NCI-H128 (cell line): ENCODE measurements around the gene CD276.

Experiments
- DNase-seq: peaks from one replicate; lab custom pipeline; 2025; ENCODE audit not compliant: unreplicated experiment; lab: John Stamatoyannopoulos, UW

CD276 gene

DNA sequence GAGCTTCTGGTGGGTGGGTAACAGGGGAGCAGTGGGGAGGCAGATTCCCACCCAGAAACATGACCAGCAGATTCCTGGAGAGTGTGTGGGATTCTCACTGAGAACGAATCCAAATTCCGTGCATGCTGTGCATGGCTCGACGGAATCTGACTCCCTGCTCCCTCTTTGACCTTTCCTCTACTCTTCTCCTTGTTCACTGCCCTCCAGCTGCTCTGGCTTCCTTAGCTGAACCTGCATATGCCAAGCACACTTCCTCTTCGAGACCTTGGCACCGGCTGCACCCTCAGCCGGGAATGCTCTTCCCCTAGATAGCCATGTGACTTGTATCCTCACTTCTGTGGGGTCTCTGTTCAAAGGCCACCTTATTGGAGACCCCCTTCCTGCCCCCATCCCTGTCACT, 62.7 kb downstream of the CD276 start:
- DNase-seq: no peak

DNA sequence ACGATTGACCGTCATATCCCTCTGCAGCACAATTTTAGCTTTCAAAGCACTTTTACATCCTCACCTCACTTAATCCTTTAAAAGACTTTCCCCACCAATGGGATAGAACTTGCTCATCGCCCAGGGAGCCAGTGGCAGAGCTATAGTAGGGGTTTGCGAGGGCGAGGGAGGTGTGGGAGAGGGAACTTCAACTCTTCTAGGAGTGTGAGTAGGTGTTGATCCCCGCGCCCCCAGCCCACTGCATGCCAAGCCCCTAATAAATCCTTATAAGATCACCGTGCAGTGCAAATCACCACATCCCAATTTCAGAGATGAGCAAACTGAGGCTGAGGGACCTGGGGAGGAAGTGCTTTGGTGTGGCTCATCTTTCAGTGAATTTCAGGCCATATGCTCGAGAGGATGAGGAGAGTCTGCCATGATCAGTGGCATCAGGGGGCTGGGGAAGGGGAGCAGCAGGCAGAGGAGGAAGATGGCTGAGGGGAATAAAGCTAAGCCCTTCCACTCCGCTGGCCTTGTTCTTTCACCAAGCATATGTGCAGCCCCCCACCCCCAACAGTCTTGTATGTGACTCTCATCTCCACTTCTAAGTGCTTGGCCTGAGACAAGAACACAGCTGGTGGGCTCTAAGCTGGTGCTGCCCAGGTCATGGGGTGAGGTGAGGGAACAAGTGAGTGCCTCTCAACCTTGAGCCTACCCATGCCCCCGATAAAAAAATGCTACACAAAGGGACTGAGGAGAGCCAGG, 63.8 kb downstream of the CD276 start:
- no peak for DNase-seq

DNA sequence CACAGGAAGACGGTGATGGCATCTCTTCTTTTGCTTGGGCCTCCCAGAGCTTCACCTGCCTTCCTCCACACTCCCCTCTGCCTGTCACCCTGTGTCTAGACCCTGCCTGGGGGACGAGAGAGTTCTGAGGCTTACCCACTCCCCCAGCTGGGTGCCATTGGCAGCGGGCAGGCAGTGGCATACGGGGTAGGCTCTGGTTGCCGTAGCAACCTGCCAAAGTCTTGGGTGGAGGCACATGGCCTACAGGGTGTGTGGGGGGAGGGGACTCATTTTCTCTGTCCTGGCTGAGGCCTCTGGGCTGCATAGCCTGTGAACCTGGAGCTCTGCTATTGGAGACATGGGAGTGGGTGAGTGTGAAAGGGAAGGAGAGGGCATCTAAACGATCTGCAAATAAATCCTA, 64.5 kb downstream of the CD276 start:
- DNase-seq: no peak

DNA sequence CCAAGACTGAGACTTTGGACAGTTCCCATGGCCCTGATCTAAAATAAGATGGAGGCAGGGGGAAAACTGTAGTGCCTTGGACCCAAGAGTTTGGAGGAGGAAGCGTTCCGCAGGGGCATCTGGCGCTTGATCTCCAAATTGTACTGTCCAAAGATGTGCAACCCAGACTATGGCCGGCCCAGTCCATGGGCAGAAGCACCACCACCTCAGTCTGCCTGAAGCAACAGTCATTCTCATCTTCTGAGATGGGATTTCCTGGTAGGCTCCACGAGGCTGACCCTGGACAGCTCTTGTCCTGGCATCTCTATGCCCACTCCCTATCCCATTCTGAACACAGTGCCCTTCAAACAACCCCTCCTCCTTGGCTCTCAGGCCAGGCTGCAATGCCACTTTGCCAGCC, 65.3 kb downstream of the CD276 start:
- DNase-seq: no peak

DNA sequence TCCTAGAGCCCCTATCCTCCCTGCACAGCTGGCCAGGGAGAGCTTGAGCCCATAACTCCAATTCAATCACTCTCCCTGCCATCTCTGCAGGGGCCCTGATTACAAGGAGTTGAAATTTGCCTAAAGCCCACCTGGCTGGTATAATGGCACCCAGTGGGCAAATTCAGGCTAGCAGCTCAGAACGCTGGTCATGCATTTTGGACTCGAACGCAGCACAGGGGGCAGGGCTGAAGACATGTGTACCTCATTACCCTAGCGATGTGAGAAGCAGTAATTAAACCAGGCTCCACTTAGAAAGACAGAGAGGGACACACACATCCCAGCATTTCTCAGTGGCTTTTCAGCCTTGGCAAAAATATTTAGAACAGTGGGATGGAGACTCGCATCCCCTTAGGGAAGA, 65.8 kb downstream of the CD276 start:
- DNase-seq: no peak

DNA sequence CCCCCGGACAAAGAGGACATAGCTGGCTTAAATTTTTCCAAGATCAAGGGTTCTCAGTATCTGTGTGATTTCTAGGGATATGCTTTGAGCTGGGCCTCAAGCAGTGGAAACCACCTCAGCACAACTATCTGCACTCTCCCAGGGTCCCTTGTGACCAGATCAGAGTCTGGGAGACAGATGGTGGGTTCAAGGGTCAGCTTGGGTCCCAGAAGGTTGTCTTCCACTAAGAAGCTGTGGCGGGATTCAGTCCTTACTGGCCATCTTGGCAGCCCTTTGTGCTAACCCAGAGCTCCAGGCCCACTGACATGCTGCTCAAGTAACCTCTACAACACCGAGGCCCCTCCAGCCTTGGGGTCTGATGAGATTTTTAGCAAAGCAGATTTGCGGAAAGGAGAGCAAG, 66.3 kb downstream of the CD276 start:
- no peak for DNase-seq

DNA sequence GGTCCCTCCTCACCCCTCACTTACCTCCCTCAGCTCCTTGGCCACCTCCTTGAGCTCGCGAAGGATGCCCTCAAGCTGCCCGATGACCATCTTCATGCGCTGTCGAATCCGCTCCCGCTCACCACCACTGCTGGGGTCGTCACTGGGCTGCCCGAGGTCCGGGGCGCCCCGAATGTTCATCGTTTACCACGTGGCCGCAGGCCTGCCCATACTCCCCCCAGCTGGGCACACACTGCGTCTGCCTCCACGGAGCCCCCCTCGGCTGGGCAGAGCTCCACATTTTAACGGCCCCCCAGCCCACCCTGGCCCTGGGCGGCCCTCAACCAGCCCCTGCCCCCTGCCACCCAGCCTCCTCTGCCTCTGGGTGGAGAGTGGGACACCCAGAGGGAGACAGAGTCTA, 66.8 kb downstream of the CD276 start:
- DNase-seq: no peak

DNA sequence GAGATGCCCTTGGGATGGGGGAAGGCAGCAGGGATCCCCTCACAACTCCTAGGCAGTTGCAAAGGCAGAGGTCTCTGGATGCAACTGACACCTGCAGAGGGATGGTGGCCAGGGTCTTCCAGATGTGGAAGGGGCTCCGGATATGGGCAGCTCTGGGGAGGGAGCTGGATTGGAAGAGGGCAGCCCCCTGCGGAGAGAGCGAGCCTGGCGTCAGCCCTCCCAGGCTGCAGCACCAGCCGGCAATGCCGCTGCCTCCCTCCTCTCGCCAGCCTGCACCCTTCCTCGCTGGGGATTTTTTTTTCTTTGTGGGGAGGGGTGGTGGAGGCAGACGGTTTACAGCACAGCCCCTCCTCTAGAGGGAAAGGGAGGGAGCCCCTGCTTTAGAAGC, 67.3 kb downstream of the CD276 start:
- no peak for DNase-seq

DNA sequence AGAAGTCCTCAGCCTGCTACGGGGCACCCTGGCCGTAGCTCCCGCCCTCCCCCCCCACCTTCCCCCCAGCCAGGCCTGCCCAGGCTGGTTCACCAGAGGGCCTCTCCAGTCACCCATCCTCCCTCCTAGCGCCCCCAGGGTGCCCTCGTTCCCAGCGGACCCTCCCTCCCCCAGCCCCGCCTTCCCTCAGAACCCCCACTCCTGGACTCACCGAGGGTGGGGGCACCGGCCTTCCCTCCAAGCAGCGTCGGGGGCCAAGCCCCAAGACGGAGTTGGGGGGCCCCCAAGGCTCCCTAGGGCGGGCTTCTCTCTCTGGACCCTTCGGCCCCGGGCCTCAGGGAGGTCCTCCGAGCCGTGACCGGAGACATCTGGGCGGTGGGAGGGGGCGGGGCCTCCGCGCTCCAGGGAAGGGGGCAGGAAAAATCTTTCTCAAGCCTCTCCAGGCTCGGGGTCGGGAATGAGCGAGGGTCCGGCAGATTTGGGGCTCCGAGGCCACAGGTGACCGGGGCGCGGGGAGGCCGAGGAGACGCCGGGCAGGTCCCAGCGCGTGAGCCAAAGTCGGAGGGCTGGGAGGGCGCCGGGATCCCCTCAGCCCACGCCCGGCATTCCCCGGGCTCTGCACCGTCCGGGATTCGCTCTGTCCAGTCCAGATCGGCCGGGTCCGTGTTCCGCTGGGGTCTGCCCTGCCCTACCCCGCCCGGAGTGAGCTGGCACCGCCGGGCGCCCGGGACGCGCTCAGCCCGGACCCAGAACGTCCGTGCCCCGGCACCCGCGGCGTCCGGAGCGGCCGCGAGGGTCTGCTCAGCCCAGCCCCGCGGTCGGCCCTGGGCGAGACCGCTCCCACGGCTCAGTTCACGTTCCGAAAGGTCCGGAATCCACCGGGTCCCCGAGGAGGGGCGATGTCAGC, 68.0 kb downstream of the CD276 start:
- no peak for DNase-seq

DNA sequence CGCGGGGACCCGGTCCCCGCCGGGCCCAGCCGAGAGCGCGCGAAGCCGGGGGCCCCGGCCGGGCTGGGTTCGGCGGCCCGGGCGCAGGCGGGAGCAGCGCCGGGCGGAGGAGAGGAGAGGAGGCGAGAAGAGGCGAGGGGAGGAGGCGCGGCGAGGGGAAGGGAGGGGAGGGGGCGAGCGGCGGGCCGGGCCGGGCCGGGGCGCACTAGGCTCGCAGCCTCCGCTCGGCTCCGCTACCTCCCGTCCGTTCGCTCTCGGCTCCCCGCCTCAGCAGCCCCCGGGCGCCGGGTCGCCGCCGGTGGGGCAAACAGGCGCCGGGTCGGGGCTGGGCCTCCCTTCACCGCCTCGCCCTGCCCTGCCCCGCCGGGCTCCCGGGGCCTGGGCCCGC, 68.6 kb downstream of the CD276 start:
- no peak for DNase-seq

DNA sequence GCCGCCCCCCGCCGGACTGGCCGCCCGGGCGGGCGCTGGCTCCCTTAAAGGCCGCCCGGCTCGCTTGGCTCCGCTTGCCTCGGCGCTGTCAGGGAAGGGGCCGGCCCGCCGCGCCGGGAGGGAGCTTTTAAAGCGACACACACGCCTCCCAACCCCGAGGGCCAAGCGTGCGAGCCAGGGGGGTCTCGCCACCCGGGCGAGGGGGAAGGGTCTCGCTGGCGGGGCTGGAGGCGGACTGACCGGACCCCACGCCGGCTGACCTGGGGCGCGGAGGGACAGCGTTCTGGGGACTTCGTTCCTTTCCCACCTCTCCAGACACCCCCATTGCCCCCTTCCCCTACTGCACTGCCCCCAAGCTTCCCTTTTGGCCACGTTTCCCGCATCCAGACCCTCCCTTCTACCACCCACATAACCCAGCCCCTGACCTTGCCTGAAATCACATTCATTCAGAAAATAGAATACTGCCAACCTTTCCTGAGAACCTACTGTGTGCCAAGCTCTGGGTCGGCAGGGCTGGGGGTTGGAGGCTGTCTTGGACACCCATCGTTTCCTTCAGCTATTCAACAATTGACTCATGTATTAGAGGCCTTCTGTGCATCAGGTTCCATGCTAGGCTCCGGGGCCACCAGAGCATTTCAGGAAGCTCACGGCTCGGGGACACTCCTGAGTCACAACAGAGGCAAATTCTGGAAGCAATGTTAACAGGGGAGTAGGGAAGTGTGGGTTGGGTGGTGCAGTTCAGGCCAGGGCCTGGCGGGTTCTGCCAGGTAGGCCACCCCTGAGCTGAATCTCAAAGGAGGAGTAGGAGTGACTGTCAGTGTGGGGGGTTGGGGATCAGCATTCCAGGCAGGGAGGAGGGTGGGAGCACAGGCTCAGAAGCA, 69.3 kb downstream of the CD276 start, which contains the start of gene INSYN1:
Gene INSYN1 (minus strand): TSS at position 102 of the 881 bp plus-strand sequence. CDS start 2,221 bp downstream, outside the sequence.
- no peak for DNase-seq

DNA sequence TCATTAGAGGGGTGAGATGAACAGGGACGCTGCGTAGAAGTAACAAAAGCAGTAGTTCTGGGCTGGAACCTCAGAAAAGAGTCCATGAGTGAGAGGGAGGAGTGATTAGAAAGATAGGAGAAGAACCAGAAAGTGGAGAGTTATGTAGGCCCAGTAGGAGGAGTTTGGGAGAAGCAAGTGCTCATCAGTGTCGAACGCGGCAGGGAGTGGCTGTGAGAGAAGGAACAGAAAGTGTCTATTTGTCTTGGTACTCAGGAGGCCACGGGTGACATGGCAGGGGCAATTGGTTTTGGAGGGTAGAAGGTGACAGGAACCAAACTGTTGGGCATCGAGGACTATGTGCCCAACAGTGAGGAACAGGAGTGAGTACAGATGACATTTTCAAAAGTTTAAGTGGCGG, 70.3 kb downstream of the CD276 start:
- no peak for DNase-seq

DNA sequence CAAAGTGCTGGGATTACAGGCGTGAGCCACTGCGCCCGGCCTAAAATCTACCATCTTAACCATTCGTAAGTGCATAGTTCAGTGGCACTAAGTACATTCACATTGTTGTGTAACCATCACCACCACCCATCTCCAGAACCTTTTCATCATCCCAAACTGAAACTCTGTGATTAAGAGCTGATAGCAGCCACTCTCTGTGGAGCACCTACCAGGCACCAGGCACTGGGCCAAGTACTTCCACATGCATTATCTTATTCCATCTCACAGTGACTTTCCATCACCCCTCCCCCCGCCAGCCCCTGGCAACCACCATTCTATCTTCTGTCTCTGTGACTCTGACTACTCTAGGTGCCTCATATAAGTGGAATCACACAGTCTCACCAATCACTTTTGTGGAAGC, 71.3 kb downstream of the CD276 start:
- no peak for DNase-seq

DNA sequence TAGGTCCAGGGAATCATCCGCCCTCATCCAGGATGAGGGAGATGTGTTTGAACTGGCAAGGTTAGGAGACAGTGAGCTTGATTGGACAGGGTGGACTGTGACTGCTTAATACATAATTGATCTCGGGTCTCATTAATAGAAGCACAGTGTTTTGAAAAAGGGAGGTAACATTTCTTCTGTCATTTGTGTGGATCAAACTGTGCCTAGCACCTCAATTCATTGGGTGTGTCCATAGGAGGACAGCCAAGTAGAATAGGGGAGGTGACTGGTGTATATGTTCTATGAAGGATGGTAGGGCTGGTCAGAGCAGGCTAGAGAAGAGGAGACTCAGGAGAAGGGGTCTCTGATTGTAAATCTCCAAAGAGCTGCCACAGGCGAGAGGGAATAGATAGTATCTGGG, 71.8 kb downstream of the CD276 start:
- no peak for DNase-seq

DNA sequence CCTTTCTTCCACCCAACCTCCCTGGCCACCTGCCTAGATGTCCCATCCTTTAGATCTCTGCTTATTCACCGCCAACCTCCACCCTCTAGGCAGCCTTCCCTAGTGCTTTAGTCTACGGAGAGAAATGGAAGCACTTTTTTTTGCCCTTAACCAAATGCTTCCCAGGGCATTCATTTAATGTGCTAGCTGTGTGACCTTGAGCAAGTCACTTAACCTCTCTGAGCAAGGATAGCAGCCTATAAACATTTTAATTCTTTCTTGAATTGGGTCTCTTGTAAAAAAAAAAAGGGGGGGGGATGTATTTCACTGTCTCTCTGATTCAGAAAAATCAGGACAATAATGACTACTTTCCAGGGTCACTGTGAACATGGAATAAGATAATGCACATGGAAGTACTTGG, 72.2 kb downstream of the CD276 start:
- DNase-seq: no peak

DNA sequence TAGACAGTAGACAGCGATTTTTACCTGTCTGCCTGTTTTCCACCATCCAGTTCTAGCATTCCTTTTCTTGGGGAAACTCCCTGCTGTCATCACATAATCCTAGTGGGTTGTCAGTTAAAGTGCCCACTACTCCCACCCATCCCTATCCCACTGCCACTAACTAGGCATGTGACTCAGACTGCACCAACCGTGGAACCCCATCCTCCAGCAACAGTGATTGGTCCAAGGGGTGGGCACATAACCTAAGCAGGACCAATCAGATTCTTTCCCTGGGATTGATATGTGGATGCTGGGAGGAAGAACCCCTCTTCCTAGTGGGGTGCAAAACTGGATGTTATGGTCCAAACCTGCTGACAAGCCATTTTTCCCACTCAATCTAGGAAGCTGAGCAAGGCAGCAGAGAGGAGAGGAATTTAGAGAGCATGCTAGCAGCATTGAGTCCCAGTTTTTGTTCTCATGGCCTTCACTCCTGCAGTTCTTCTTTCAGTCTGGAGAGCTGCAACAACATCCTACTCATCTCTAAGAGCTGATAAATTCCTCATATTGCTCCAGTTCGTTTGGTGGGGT, 72.8 kb downstream of the CD276 start:
- no peak for DNase-seq

DNA sequence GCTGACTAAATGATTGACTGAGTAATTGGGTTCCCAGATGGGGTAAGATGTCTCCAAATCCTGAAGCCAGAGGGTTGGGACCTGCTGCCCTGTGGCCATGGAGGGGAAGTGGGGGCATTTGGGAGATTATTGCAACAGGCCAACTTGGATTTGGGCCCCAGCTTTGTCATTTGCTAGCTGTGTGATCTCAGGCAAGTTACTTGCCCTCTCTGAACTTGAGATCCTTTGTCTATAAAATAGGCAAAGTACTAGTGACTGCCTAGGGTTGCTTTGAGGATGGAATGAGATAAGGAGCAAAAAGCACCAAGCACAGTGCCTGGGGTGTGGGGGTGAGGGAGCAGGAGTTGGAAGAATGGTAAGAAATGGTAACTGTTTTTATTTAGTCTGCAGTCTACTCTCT, 73.4 kb downstream of the CD276 start:
- DNase-seq: no peak

DNA sequence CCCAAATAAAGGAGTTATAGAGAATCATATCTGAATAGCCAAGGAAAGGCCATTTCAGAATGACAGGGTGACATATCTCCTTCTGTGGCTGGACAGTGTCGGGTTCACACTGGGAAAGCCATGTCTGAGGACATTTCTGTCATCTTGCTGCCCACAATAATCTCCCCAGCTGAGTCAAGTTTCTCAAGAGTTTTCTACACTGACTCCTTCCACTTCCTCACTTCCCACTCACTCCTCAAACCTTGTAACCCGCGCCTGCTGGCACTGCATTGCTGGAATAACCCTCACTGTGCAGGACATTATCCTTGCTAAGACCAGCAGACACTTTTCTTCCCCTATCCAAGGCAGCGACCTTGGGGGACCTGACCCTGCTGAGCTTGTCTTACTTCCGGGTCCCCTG, 74.3 kb downstream of the CD276 start:
- no peak for DNase-seq

DNA sequence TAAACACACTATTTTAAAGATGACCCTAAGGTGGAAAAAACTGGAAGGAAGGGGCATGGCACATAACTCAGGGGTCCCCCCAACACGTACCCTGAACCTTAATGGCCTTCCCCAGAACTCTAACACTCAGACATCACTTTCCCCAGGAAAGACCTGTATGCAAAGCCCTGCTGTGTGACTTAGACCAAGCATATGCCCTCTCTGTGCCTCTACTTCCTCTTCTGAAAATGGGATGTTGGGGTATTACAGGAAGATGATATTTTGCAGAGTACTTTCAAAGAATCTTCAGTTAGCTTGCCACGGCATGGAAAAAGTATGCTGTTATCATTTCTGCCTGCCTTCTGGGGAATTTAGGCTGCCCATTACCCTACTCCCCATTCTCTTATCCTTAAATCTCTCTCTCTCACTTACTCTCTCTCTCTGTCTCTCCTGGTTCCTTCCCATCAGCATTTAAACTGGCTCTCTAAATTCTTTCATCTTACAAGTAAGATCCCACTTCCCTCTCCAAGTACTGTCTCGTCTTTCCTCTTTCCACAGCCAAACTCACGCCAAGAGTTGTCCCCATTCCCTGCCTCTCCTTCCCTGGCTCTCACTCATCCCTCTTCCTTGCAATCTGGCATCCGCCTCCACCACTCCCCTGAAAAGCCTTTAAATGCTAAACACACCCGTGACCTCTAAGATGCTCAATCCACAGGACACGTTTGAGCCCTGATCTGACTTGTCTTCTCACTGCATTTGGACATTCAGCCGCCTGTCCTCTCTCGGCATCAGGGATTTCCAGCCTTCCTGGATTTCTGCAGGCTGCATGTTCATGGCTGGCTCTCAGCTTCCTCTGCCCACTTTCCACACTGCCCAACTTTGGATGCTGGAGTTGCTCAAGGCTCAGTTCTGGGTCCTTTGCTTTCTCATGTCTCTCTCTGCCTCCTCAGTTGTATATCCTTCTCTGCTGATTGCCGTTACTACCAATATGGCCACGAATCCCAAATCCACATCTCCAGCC, 76.4 kb downstream of the CD276 start:
- no peak for DNase-seq

DNA sequence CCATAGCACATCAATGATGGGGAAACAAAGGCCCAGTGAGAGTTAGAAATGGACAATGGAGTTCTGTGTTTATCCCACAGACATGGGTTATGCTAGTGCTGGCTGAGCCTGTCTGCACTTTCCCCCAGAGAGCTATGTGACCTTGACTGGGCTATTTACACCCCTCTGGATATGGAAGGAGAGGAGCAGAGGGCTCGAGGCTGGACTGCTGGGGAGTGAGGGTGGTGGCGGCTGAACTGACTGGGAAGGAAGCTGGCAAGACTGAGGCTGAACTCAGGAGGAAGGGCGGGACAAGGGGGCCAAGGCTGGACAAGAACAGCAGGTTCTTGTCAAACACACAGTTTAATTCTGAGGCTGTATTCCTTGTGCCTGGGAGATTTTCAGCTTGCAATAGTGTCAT, 79.7 kb downstream of the CD276 start:
- no peak for DNase-seq
